Lower leg skin (tissue), 4 donors: ENCODE measurements around the gene LINGO3. TPM values are rescaled to one million over a fixed set of nuclear protein-coding genes. Genes with fewer than 3 reads are reported as not detected.

Experiments
- DNase-seq, 2 donors: peaks; one replicate each; pipeline ENCODE4 v3.0.0-alpha.2; 2019; ENCODE audit warnings: low spot score in 2 of 2
- H3K4me3 ChIP-seq: fragments of 200-600 bp; sonication (generic); 2 replicates; pipeline ENCODE4 v1.5.1; 2017; ENCODE audit warnings: mild to moderate bottlenecking, low read depth; ENCODE audit not compliant: poor library complexity, severe bottlenecking
- POLR2A ChIP-seq, 2 donors: fragments of 450-650 bp; IDR thresholded peaks; one replicate each; pipeline ENCODE4 v1.6.1; 2016 to 2017; ENCODE audit warnings: antibody characterized with exemption in 2 of 2, mild to moderate bottlenecking in 1 of 2, moderate library complexity in 1 of 2
- WGBS, 2 donors: methylation state at CpG; one replicate each; pipeline ENCODE4 v1.1.5; 2018; 5-methylcytosine and 5-hydroxymethylcytosine counted together
- intact Hi-C: fragments of 100-400 bp; cut with DNase I; formaldehyde crosslinking; loops from one replicate; pipeline ENCODE4 v1.15.0; 2023; ENCODE audit warnings: low total_unique reads
- total RNA-seq, 4 donors: library from RNA; depleted of rRNA; stranded (reverse); fragments of >200 nt; gene quantifications; one replicate each; pipeline ENCODE4 v1.1.0, GENCODE V29; 2016
- TF ChIP-seq, protein P1 (sequence below), 3 donors: fragments of 450-650 bp; IDR thresholded peaks; one replicate each; pipeline ENCODE4 v1.5.1; 2016; ENCODE audit warnings: antibody characterized with exemption in 3 of 3, mild to moderate bottlenecking in 3 of 3, moderate library complexity in 2 of 3

The LINGO3 gene
- total RNA-seq, 4 donors from 2014 or later = 0.26 TPM; not detected in 3

DNA sequence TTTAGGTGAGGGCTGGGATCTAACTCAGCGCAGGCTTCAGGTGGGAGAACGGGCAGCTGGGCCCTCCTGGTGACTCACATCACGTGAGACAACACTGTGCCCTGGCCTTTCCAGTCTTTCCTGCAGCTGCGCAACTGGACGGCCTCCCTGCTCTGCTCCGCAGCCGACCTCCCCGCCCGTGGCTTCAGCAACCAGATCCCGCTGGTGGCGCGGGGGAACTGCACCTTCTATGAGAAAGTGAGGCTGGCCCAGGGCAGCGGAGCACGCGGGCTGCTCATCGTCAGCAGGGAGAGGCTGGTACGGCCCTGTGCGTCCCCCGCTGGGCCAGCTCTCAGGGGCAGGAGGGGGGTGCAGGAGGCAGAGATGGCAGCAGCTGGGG lies 29.4 kb upstream of the LINGO3 start:
- 78 to 89% methylated on average over 18 of the region's 19 CpGs for WGBS, 2 donors
- DNase-seq = no peak
- no peak for TF ChIP-seq POLR2A (IDR thresholded peaks at IDR 0.05)
- TF ChIP-seq, protein P1, sequence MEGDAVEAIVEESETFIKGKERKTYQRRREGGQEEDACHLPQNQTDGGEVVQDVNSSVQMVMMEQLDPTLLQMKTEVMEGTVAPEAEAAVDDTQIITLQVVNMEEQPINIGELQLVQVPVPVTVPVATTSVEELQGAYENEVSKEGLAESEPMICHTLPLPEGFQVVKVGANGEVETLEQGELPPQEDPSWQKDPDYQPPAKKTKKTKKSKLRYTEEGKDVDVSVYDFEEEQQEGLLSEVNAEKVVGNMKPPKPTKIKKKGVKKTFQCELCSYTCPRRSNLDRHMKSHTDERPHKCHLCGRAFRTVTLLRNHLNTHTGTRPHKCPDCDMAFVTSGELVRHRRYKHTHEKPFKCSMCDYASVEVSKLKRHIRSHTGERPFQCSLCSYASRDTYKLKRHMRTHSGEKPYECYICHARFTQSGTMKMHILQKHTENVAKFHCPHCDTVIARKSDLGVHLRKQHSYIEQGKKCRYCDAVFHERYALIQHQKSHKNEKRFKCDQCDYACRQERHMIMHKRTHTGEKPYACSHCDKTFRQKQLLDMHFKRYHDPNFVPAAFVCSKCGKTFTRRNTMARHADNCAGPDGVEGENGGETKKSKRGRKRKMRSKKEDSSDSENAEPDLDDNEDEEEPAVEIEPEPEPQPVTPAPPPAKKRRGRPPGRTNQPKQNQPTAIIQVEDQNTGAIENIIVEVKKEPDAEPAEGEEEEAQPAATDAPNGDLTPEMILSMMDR (IDR thresholded peaks at IDR 0.05) = no peak
- intact Hi-C loops = no loop called here
- H3K4me3 ChIP-seq = no peak overlapping the region

DNA sequence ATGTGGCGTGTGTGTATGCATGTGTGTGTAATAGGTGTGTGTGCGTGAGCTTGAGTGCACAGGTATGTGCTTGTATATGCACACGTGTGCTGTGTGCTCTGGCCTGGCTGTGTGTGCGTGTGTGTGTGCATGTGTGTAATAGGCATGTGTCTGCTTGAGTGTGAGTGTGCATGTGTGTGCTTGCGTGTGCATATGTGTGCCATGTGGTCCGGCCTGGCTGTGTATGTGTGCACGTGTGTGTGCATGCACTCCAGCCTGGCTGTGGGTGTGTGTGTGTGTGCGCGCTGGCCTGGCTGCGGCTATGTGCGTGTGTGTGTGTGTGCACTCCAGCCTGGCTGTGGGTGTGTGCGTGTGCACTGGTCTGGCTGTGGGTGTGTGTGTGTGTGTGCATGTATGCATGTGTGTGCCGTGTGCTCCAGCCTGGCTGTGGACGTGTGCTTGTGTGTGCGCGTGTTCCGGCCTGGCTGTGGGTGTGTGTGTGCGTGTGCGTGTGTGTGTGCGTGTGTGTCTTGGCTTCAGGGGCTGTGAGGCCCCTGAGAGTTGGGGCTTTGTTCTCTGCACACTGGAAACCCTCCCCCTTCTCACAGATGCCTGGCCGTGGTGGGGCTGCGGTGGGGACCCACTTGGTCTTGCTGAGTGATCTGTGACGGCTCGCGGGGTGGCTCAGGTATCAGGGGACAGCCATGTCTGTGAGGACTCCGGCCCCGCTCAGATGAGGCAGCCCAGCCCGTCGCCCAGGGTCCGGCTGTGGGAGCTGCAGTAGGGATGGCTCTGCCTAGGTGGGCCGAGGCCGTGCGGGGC lies 28.8 kb upstream of the LINGO3 start:
- whole genome bisulfite sequencing, 2 donors = 93% methylated on average over 21 to 29 of the region's 33 CpGs
- DNase-seq = no peak
- TF ChIP-seq POLR2A (IDR thresholded peaks at IDR 0.05) = no peak
- TF ChIP-seq, protein P1 (IDR thresholded peaks at IDR 0.05) = peak in 1 of 3 donors; percentile 34
- intact Hi-C loops = no loop called here
- no peak overlapping the region for H3K4me3 ChIP-seq

DNA sequence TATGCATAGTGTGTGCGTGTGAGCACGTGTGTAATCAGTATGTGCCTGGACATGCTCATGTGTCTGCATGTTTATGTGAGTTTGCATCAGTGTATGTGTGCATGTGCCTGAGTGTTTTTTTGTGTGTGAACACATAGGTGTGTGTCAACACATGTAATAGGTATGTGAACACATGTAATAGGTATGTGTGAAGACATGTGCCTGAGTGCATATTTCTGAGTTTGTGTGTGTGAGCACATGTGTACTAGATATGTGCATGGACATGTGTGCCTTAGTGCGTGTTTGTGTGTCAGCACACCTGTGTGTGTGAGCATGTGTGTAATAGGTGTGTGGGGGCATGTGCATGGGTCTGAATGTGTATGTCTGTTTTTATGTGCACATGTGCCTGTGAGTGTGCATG lies 27.9 kb upstream of the LINGO3 start:
- DNase-seq = no peak
- WGBS, 2 donors = 66 to 72% methylated on average over 3 of the region's 3 CpGs
- no peak for TF ChIP-seq POLR2A (IDR thresholded peaks at IDR 0.05)
- intact Hi-C loops = no loop called here
- no peak overlapping the region for H3K4me3 ChIP-seq

DNA sequence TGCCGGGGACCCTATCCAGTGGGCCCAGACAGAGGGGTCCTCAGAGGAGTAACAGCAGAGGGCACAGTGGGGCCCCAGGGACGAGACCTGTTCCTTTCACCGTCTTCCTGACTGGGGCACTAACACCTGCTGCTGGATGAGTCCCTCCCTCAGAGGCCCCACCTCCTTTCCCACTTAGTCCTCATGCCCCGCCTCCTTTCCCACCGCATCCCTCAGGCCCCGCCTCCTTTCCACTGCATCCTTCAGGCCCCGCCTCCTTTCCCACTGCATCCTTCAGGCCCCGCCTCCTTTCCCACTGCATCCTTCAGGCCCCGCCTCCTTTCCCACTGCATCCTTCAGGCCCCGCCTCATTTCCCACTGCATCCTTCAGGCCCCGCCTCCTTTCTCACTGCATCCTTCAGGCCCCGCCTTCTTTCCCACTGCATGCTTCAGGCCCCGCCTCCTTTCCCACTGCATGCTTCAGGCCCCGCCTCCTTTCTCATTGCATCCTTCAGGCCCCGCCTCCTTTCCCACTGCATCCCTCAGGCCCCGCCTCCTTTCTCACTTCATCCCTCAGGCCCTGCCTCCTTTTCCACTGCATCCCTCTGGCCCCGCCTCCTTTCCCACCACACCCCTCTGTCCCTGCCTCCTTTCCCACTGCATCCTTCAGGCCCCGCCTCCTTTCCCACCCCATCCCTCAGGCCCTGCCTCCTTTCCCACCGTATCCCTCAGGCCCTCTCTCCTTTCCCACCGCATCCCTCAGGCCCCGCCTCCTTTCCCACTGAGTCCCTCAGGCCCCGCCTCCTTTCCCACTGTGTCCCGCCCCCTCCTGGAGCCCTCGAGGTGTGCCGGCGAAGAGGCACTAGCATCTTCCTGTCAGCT lies 27.3 kb upstream of the LINGO3 start:
- no peak overlapping the region for H3K4me3 ChIP-seq
- 89% methylated on average over 26 of the region's 26 CpGs for WGBS, 2 donors
- DNase-seq = no peak
- TF ChIP-seq POLR2A (IDR thresholded peaks at IDR 0.05) = no peak
- TF ChIP-seq, protein P1 (IDR thresholded peaks at IDR 0.05) = no peak
- intact Hi-C loops = no loop called here

DNA sequence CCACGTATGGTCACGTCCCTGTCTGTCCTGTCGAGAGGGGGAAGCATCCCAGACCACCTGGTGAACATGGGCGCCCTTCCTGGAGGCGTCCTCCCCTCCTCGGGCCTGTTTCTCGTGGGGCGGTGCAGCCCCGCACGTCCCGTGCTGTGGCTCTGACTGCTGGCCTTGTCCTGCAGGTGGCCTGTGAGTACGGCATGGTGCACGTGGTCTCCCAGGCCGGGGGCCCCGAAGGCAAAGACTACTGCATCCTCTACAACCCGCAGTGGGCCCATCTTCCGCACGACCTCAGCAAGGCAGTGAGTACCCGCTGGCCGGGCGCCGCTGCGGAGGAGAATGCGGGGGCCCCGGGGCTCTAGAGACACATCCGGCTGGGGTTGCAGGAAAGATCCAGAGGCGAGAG lies 26.5 kb upstream of the LINGO3 start:
- TF ChIP-seq POLR2A (IDR thresholded peaks at IDR 0.05) = no peak
- TF ChIP-seq, protein P1 (IDR thresholded peaks at IDR 0.05) = no peak
- intact Hi-C loops = no loop called here
- no peak for DNase-seq
- 96% methylated on average over 22 to 27 of the region's 27 CpGs for WGBS, 2 donors
- H3K4me3 ChIP-seq = no peak overlapping the region

DNA sequence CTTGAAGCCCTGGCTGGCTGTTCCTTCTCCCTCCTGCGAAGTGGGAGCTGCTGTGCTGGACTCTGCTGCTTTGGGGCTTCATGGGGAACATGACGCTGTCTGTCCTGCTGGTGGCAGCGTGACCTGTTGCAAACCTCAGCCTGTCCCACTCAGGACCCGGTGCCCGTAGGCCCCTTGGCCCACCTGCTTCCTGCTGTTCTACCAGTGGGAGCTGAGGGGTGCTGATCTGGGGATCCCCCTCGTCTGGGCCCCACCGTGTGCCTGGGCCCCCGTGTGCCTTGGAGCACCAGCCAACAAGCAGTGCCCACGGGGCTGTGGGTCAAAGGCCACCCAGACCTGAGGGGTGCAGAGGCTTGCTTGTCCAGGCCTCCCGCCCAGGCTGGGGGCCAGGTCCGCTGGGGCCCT lies 25.9 kb upstream of the LINGO3 start:
- H3K4me3 ChIP-seq = no peak overlapping the region
- WGBS, 2 donors = 59 to 74% methylated on average over 8 of the region's 11 CpGs
- intact Hi-C loops = no loop called here
- no peak for DNase-seq
- no peak for TF ChIP-seq POLR2A (IDR thresholded peaks at IDR 0.05)
- TF ChIP-seq, protein P1 (IDR thresholded peaks at IDR 0.05) = no peak
